Measurements from ENCODE around the gene COX6A2. TPM values are rescaled to one million over a fixed set of nuclear protein-coding genes. Genes with fewer than 3 reads are reported as not detected.

Gene COX6A2
- total and polyA plus RNA-seq, 2 donors (not counting 3 experiments of a cell fraction or from before 2014, with no cell fraction given): not detected

DNA sequence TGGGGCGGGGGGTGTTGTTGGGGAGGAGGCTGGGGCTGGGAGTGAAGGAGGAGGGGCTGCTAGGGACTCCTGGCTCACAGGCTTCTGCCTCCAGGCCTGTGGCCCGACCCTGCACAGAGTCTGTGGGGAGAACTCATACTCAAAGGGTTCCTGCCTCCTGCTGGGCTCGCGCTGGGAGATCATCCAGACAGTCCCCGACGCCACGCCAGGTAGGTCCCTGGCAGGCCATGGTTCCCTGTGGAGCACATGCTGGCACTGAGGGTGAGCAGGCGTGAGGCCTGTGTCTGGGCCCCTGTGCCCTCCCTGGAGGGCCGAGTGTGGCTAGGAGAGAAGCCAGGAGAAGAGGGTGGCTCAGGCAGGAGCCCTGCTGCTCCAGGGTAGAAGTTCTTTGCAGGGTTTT is 30.5 kb downstream of the COX6A2 start:
- H2AFZ ChIP-seq (ENCODE audit: low read depth, low read length): no peak overlapping the region
- ChIA-PET CTCF (no interaction called here), POLR2A (no interaction called here)
- FAIRE-seq (no peak), DNase-seq (ENCODE audit: low read depth, low spot score) (no peak)
- H4K20me1 ChIP-seq (replicated peaks; ENCODE audit: control insufficient read depth, extremely low read depth, insufficient read depth, low read length): no peaks in the 10 kb centered on the region
- no peaks in the 10 kb centered on the region for H3K9me1 ChIP-seq (replicated peaks; ENCODE audit: control insufficient read depth, extremely low read depth, insufficient read depth, low read length)
- H3K4me1 ChIP-seq (ENCODE audit: control insufficient read depth, extremely low read depth, insufficient read depth, low read length): no peaks in the 10 kb centered on the region
- no peak overlapping the region for H3K27ac ChIP-seq (ENCODE audit: insufficient read depth, low read depth, low read length)
- H3K4me2 ChIP-seq (ENCODE audit: insufficient read depth, low read length): no peak overlapping the region
- no TSS peak for BruUV-seq (replicated peaks)
- dilution Hi-C loops (cut with MboI; ENCODE audit: extremely low pct_ligation_motif_present, low sequenced_read_pairs) (no loop called here), intact Hi-C loops (cut with micrococcal nuclease) (no loop called here)
- no peaks in the 10 kb centered on the region for H3K9me3 ChIP-seq (replicated peaks; ENCODE audit: control insufficient read depth, insufficient read depth, low read length)
- H3K79me2 ChIP-seq (ENCODE audit: control insufficient read depth, insufficient read depth, low read length): no peaks in the 10 kb centered on the region
- TF ChIP-seq JUN (IDR thresholded peaks at IDR 0.05; ENCODE audit: borderline replicate concordance, insufficient read depth, insufficient read length, low read depth) (no peak), MYC (IDR thresholded peaks at IDR 0.05; ENCODE audit: low read depth, low read length) (no peak), EZH2 (IDR thresholded peaks at IDR 0.05; ENCODE audit: borderline replicate concordance, low read depth, low read length, severe bottlenecking) (no peak), POLR2A (IDR thresholded peaks at IDR 0.05; ENCODE audit: low read depth, low read length) (no peak), CTCF (IDR thresholded peaks at IDR 0.05; ENCODE audit: extremely low read depth in 1 of 2, insufficient read depth in 1 of 2, low read depth in 1 of 2, low read length in 2 of 2) (no peak), GATA2 (IDR thresholded peaks at IDR 0.05; ENCODE audit: insufficient read depth, insufficient read length, low read depth, low read length) (no peak), MAX (IDR thresholded peaks at IDR 0.05; ENCODE audit: insufficient read depth, insufficient read length) (no peak)
- H3K4me3 ChIP-seq (replicated peaks in 1 of 3; ENCODE audit: insufficient read depth in 1 of 3, low read depth in 1 of 3, low read length in 3 of 3): no peak overlapping the region
- H3K9ac ChIP-seq (replicated peaks; ENCODE audit: extremely low read depth, insufficient read depth, low read length): no peak overlapping the region
- H3K27me3 ChIP-seq (ENCODE audit: control insufficient read depth in 2 of 2, insufficient read depth in 2 of 2, low read length in 2 of 2): no peaks in the 10 kb centered on the region
- no peaks in the 10 kb centered on the region for H3K36me3 ChIP-seq (ENCODE audit: control insufficient read depth in 2 of 2, extremely low read depth in 1 of 2, insufficient read depth in 2 of 2, low read length in 2 of 2)
